Measurements from ENCODE around the gene CALM3.
"Not testable (repeated sequence)": the region's sequence is repeated elsewhere in the genome, so short reads cannot be mapped to it uniquely, and the experiment has no call there.

CALM3 gene

DNA sequence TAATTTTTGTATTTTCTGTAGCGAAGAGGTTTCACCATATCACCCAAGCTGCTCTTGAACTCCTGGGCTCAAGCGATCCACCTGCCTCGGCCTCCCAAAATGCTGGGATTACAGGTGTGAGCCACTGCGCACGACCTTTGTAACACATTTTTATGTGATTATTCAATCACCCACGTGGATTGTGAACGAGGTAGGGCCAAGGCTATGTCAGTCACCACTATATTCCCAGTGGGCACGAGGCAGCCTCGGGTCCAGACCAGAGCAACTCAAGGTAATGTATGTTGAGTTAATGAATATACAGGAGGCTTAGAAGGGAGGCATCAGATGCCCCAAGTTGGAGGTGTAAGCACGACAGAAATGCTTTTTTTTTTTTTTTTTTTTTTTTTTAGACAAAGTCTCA lies 14.8 kb downstream of the CALM3 start:
- DNase-seq (ENCODE audit: low spot score): no peak

DNA sequence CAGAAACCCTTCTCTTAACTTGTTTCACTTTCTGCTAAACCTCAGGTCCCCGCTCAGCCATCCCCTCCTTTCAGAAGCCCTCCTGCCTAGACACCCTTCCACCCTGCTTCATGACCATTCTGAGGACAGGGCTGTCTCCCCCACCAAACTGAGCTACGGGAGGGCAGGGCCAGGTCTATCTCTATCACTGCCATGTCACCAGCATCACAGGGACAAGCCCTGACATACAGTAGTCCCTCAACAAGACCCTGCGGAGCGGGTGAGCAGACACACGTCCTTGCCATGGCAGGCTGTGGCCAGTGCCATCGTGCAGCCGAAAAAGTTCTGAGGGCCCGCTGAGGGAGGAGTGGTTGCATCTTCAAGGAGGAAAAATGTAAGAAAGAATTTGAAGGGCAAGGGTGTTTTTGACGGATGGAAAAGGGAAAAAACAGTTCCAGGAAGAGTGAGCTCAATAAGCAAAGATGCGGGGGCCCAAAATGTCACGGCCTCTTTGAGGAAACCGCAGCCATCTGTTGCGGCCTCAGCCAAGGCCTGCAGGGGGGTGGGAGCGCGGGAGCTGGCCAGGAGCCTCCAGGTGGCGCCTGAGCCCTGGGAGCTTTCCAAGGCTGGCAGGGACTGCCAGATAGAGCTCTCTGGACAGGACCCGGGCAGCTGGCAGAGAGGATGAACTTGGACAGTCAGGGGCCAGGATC lies 15.6 kb downstream of the CALM3 start:
- peak; percentile 47 for DNase-seq (ENCODE audit: low spot score)

DNA sequence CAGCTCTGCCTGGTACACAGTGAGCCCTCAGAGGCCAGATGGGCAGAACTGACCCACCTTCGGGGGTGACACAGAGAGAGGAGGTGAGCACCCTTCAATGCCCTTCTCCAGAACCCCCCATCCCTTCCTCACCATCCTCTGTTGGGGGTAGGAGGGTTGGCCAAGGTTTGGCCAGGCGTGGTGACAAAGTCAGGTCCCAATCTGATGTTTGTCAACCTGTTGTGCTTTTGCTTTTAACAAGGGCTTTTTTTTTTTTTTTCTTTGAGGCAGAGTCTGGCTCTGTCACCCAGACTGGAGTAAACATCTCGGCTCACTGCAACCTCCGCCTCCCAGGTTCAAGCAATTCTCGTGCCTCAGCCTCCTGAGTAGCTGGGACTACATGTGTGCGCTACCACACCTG lies 16.5 kb downstream of the CALM3 start:
- no peak for DNase-seq (ENCODE audit: low spot score)

DNA sequence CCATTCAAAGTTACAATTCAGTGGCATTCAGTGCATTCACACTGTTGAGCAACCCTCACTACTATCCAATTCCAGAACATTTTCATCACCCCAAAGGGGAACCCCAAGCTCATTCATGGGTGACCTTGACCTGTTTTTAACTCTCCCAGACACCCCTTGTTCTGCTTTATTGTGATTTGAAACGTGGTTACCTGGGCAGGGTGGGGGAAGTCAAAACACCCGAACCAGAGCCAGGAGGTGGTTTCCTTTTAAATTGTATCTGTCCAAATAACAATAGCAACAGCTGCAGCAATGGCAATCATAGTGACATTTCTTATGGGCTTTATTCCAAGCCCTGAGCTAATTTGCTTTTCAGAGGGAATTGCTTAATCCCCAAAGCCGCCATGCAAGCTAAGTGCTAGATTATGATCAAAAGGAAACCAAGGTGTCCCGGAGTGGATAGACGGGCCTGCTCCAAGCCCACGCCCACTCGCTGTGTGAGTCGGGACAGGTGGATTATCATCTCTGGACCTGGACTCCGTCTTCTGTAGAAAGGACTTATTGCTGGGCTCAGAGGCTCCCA lies 17.6 kb downstream of the CALM3 start:
- no peak for DNase-seq (ENCODE audit: low spot score)

DNA sequence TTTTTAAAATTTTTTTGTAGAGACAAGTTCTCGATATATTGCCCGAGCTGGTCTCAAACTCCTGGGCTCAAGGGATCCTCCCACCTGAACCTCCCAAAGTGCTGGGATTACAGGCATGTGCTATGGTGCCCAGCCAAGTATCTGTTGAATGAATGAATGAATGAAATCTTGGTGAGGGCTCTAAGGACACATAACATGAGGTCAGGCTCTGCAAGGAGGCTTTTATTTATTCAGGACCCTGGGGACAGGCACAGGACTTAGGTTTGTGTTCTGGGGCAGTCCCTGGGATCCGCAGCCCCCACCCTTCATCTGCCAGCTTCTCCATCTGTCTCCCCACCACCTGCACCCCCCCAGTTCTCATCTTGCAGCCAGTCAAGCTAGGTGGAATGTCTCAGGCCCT lies 19.1 kb downstream of the CALM3 start:
- no peak for DNase-seq (ENCODE audit: low spot score)

DNA sequence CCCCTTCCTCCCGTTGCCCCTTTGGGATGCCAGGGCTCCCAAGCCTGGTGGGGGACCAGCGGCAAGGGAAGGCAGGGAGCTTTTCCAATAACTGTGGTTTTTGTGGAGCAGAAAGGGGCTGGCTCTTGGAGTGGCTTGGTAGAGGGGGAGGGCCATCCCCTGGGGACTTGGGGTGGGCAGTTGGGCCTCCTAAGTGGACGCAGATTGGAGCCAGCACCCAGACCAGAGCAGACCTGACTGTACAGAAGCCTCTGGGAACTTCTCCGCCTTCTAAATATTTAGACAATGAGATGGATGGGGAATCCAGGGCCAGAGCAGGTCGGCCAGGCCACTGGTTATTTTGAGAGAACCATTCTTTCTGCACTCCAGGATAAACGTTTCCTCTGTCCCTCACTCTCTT lies 19.6 kb downstream of the CALM3 start:
- no peak for DNase-seq (ENCODE audit: low spot score)

DNA sequence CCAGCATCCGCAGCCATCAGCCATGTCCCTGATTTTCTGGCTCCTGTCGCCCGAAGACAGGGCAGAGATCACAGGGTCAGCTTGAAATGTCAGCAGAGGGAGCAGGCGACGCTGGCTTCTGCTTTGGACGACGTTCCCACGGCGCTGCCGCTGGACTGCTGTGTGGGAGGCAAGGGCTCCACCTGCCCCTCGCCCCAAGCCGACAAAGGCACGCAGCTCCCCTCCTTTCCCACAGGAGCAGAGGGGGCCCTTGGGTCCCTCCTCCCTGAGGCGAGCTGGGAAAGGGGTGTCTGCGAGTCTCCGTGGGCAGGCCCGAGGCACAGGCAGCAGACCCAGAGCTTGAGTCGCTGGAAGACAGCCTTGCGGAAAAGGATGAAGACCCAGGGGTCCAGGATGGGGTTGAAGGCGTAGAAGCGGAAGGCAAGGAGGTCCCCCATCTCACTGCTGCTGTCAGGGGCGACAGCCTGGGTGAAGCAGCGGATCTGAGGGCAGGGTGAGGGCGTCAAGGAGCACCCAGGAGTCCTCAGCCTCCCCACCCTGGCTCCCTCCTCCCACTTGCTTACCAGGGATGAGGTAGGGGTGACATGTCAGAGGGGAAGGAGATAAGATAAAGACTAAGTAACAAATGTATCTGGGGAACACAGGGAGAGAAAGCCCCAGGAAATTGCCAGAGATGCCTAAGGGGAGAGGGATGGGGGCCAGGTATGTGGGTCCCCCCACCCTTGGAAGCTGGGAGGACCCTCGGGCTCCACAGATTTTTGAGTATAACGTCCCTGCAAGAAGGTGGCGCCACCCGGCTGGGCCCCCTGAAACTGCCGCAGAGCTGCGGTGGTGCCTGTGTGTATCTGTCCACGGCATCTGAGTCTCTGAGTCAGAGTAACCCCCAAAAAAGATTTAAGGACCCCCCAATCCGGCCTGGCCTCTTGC lies 20.3 kb downstream of the CALM3 start:
- DNase-seq (ENCODE audit: low spot score): no peak

DNA sequence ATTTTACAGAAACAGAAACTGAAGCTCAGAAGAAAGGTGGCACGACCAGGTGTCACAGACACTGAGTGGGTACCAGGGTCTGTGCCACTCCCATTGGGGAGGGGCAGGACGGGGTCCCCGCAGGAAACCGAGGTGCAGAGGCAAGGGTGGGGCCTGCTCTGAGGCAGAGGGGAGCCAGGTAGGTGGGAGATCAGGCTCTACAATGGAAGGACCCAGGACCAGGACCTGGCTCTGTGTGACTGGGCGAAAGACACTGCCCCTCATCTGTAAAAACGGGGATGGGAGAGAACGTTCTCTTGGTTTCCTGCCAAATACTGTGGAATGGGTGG lies 21.0 kb downstream of the CALM3 start:
- no peak for DNase-seq (ENCODE audit: low spot score)

DNA sequence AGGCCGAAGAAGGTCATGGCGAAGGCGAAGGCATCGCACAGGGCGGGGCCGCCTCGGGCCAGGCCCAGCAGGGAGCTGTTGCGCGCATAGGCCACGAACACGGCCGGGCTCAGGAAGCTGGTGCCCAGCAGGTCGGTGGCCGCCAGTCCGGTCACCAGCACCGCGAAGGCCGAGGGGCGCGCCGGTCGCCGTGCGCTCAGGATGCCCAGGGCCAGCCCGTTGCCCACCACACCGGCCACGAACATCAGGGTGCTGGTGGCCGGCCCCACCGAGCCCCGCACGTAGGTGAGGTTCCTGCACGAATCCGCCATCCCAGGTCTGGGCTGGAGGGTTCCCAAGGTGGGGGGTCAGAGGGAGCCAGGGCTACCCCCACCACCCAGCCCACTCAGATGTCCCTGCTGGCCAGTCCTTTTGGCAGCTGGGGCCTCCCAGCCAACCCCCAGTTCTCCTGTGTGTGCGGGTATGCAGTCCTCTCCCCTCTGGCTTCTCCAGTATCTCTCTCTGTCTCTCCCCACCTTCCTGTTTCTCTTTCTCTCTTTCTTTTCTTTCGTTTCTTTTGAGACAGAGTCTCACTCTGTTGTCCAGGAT lies 22.9 kb downstream of the CALM3 start:
- DNase-seq (ENCODE audit: low spot score): no peak

DNA sequence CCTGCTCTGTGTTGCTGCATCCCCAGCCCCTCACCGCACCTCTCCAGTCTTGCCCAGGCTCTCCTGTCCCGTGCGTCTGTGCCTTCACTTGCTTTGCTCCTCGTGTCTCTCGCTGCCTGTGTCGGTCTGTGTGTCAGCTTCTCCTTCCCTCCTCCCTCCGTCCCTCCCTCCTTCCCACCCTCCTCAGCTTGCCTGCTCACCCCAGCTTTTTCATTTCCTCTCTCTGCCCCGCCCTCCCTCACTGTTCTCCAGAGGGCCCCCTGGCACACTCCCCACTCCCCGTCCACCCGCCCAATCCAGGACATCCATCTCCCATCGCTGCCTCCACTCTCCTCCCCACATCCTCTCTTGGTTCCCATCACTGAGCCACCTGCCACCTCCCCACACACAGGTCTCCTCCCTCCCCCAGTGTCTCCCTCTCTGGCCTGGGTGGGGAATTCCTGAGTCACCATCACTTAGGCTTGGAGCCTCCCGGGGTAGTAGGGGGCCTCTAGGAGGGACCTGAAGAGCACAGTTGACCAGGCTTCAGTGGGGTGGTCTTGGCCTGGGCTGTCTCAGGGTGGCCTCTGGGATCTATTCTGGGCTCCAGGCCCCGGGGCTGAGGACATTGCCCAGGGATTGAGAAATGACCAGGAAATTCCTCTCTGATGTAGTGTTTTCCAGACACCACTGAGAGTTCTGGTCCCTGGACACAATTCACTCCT lies 24.0 kb downstream of the CALM3 start, which contains the start of gene PTGIR:
Gene PTGIR, minus strand, starts transcription at position 132 of the 704 bp plus-strand sequence. CDS start 864 bp downstream, outside the sequence.
- DNase-seq (ENCODE audit: low spot score): no peak

DNA sequence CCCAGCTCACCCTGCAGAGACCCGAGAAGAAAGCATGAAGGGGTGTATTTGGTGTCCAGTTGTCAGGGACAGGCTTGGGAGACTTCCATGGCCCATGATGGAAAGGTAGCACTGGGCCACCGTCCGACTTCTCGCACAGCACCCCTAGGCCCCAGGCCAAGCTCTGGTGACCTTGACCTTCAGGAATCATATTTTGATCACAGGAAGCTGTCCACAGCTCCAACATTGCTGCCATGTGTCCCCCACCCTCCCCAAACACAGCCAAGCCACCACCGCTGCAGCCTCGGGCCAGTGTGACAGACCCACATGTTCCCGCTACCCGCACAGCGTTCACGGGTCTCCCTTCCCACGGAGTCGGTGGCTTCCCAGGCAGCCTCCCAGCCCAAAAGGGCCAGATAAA lies 24.6 kb downstream of the CALM3 start:
- DNase-seq (ENCODE audit: low spot score): no peak

DNA sequence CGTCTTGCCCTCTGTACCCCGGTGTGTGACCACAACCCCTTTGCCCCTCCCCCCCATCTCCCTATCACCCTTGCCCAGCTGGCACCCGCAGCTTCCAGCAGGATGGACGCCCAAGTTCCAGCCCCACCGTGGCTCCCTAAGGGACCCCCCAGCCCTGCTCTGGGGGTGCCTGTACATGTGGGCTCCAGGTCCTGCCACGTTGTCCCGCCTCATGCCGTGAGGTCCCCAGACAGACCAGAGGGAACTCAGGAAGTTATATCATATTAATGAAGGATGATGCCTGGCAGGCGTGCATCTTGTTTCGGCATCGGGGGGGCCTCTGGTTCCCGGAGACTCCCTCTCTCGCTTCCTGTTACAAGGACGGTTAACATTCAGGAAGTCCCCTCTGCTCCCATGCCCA lies 25.3 kb downstream of the CALM3 start:
- DNase-seq (ENCODE audit: low spot score): no peak

DNA sequence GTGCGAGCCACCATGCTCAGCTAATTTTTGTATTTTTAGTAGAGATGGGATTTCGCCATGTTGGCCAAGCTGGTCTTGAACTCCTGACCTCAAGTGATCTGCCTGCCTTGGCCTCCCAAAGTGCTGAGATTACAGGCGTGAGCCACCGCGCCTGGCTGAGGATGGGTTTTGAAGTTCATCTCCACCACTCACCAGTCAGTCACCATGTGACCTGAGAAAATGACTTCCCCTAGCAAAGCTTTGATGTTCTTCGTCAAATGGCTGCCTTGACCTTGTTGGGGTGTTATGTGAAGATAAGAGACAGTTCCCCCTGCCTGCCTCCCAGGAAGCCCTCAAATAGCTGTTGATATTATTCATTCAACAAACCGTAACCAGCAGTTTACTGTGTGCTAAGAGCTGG lies 27.8 kb downstream of the CALM3 start:
- not testable (repeated sequence) for DNase-seq (ENCODE audit: low spot score)

DNA sequence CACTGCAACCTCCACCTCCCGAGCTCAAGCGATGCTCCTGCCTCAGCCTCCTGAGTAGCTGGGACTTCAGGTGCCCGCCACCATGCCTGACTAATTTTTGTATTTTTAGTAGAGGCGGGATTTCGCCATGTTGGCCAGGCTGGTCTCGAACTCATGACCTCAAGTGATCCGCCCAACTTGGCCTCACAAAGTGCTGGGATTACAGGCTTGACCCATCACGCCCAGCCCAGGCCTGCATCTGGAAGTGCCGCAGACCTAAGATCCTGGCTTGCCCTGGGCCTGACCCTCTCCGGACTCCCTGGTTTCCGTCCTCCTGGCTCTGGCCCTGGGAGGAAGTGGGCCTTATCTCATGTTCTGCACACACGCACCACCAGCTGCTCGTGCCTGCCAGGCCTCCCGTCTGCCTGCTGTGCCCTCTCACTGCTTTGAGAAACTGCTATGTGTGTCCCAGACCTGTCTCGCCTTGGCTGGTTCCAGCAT lies 28.5 kb downstream of the CALM3 start:
- DNase-seq (ENCODE audit: low spot score): no peak

DNA sequence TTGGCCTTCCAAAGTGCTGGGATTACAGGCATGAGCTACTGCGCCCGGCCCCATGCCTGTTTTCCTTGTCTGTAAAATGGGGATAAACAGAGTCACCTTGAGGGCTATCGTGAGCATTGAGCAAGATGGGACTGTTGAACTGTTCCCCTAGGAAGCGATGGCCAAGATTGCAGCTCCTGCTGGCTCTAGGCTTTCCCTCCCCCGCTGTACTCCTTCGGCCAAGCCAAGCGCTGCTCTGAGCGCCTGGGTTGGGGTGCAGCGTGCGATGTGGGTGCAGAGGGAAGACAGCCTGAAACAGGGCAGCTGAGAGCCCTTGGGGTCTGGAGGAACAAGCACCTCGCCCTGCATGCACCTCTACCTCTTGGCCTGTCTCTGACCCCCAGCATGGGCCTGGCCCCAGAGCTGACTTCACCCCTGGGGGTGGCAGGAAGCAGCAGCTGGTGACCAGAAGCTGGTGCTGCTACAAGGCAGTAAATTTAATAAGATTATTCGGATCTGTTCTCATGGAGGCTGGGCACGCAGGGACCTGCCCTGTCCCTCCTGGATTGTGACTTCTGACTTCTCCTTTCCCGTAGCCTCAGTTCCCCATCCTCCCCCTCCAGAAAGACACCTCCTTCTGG lies 29.6 kb downstream of the CALM3 start:
- DNase-seq (ENCODE audit: low spot score): no peak

DNA sequence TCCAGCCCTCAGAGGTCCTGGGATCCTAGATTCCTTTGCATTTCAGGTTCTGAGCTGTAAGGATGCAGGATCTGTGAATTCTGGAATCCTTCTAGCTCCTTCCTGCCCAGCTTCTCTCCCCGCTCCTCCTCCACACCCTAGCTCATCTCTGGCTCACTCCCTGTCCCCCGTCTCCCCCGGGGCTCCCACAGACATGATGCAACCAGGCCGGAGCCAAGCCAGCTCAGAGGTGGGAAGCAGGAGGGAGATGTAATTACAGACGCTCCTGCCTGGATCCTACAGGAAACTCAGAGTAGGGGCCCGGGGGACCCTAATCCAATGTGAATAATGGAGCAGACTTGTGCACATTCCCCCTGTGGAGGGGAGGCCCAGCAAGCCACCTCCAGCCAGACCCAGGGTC lies 30.4 kb downstream of the CALM3 start:
- DNase-seq (ENCODE audit: low spot score): no peak

DNA sequence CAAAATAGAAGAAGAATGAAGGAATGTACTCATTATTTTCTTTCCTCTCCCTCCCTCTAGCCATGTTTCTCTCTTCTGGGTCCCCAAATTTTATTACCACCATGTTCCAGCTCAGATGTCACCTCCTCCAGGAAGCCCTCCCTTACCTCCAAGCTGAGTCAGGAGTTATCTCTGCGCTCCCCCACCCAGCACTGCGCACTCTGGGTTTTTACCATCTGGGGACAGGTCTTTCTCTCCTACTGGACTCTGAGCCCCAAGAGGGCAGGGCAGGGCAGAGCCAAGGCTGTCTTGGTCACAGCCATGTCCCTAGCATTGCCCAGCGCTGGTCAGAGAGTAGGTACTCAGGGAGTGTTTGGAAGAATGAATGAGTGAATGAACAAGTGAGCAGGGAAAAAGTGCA lies 32.0 kb downstream of the CALM3 start:
- DNase-seq (ENCODE audit: low spot score): no peak

DNA sequence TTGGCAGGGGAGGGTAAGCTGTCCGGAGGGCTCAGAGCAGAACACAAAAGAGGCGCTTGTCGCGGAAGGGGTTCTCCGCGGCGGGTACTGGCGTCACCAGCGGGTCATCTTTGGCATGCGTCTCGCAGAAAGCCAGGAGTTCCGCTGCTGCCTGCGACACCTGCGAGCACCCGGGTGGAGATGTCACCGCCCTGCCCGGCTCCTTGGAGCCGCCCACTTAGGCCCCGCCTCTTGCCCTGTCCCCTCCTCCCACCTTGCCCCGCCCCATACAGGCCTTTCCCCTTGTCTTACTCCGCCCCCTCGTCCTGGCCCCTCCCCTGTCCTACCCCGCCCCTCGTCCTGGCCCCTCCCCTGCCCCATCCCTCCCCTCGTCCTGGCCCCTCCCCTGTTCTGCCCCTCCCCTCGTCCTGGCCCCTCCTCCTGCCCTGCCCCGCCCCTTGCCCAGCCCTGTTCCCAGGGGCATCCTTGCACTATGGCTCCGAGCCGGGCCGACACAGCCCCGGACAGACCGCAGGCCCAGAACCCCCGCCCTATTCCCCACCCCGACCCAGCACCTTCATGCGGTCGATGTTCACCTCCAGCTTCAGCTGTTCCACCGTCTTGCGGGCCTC lies 33.0 kb downstream of the CALM3 start:
- DNase-seq (ENCODE audit: low spot score): peak; percentile 90

DNA sequence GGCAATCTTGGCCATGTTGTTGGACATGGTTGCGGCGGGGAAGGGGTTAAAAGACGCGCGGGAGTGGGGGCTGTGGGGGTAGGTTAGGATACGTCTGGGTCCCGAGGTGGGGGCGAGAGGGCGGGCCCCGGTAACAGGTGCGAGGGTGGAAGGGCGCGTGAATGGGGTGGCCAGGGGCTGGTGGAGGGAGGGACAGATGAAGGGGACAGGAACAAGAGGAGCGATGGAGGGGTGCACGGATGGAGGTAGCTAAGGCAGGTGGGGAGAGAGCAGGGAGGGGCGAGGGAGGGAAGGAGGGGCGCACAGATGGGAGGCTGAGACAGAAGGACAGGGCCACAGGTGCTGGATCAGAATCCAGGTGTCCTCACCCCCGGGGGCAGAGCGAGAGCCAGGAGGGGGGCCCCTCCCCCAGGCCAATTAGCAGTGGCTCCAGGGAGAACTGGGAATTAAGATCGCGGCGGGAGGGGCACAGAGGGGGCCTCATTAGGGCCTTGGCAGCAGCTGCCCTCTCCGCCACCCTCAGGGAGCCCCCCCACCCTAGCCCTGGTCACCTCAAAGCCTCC lies 33.6 kb downstream of the CALM3 start:
- DNase-seq (ENCODE audit: low spot score): no peak

DNA sequence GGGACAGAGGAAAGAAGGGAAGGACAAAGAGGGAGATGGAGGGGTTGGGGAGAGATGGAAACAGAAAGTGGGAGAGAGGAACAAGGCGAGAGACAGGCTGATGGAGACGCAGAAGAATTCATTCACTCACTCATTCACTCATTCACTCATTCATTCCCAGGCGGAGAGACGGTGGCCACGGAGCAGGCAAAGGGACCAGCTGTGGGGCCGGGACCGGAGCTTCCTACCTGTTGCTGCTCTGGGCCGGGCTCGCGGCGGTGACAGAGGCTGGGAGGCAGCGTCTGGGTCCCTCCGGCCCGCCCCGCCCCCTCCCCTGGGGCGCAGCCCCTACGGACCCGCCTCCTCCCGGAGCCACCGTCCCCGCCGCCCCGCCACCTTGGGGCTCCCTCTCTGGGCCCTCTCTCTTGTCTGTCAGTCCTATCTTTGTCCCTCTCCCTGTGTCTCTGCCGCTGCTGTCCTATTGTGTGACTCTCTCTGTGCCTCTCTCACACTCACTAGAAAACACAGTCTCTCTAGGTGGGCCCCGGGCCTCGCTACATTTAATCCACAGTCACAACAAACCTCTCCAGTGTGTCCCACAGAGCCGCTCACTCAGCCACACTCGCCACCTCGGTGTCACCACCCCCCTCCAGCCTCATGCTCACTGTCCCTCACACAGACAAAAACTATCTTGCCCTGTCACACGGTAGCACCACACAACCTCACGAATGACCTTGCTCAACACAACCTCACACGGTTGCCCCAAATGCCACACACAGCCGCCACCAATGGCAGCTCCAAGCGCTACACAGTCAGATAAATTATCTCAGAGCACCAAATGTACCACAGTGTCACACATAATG lies 35.0 kb downstream of the CALM3 start, which contains the start of gene GNG8:
Gene GNG8, minus strand, starts transcription at position 283 of the 842 bp plus-strand sequence. CDS start 1,520 bp downstream, outside the sequence.
- peak; percentile 43 for DNase-seq (ENCODE audit: low spot score)
